ENCODE measurements around the gene RPS21.

- TF ChIP-seq POLR2A (IDR thresholded peaks at IDR 0.05; ENCODE audit: low read length) (no peak), GATA1 (IDR thresholded peaks at IDR 0.05; ENCODE audit: low read depth, low read length) (no peak)
Observed at GRCh38 chr20:62350098-62350628, 36.7 kb upstream of the RPS21 start.
